PC-3 (cell line): ENCODE measurements around the gene EPB41. TPM values are rescaled to one million over a fixed set of nuclear protein-coding genes. Genes with fewer than 3 reads are reported as not detected.

ENCODE experiments used
- ATAC-seq: fragments of 200-7000 bp; cut with Tn5 transposase; 2 replicates; pipeline ENCODE4 v1.9.1; 2020; ENCODE audit warnings: mild to moderate bottlenecking, moderate library complexity
- BruUV-seq: library from RNA; stranded (reverse); fragments of 400-500 nt; replicated peaks from 2 replicates; lab custom pipeline; 2021; lab: Mats Ljungman, UMichigan
- CTCF ChIA-PET: fragments of 300-600 bp; sonication (Branson Sonifier 250); formaldehyde crosslinking; loops from one replicate; lab custom pipeline; 2022; ENCODE audit warnings: antibody characterized with exemption; lab: Charles Lee
- POLR2A ChIA-PET: fragments of 300-600 bp; sonication (Branson Sonifier 250); formaldehyde crosslinking; loops from one replicate; lab custom pipeline; 2022; ENCODE audit warnings: antibody characterized with exemption; ENCODE audit not compliant: unreplicated experiment; lab: Charles Lee
- DNase-seq: peaks from one replicate; pipeline ENCODE4 v3.0.0-alpha.2; 2015
- H2AFZ ChIP-seq: fragments of 300-600 bp; sonication (generic); 2 replicates; pipeline ENCODE4 v1.6.0; 2016; ENCODE audit warnings: antibody characterized with exemption, low read length
- H3F3A ChIP-seq: fragments of 300-600 bp; sonication (generic); one replicate; pipeline ENCODE4 v1.6.0; 2017; ENCODE audit warnings: antibody characterized with exemption, low read length, control low read depth, mild to moderate bottlenecking; ENCODE audit not compliant: unreplicated experiment
- H3K27ac ChIP-seq: fragments of 300-600 bp; sonication (generic); 2 replicates; pipeline ENCODE4 v1.5.1; 2016; ENCODE audit warnings: mild to moderate bottlenecking, low read length
- H3K27me3 ChIP-seq: fragments of 300-600 bp; sonication (generic); 2 replicates; pipeline ENCODE4 v1.6.1; 2016; ENCODE audit warnings: low read length, mixed read lengths
- H3K36me3 ChIP-seq: fragments of 300-600 bp; sonication (generic); 2 replicates; pipeline ENCODE4 v1.6.1; 2016; ENCODE audit warnings: low read depth, mixed run types, low read length, mixed read lengths
- H3K4me1 ChIP-seq: fragments of 300-600 bp; sonication (generic); 2 replicates; pipeline ENCODE4 v1.5.1; 2016; ENCODE audit warnings: low read length; ENCODE audit not compliant: insufficient read depth
- H3K4me2 ChIP-seq: fragments of 300-600 bp; sonication (generic); 2 replicates; pipeline ENCODE4 v1.6.0; 2016; ENCODE audit warnings: low read length
- H3K4me3 ChIP-seq: fragments of 300-600 bp; sonication (generic); 2 replicates; pipeline ENCODE4 v1.5.1; 2016; ENCODE audit warnings: mild to moderate bottlenecking, low read length, mixed read lengths
- H3K79me2 ChIP-seq: fragments of 300-600 bp; sonication (generic); 2 replicates; pipeline ENCODE4 v1.6.1; 2017; ENCODE audit warnings: low read length, mixed read lengths
- H3K9ac ChIP-seq: fragments of 300-600 bp; sonication (generic); 2 replicates; pipeline ENCODE4 v1.6.0; 2016; ENCODE audit warnings: mild to moderate bottlenecking, low read length
- H3K9me2 ChIP-seq: fragments of 300-600 bp; sonication (generic); replicated peaks from 2 replicates; pipeline ENCODE4 v1.6.1; 2016; ENCODE audit warnings: mixed run types, low read length, mixed read lengths
- H3K9me3 ChIP-seq: fragments of 300-600 bp; sonication (generic); 2 replicates; pipeline ENCODE4 v1.6.1; 2016; ENCODE audit warnings: low read length, mixed read lengths
- H4K20me1 ChIP-seq: fragments of 300-600 bp; sonication (generic); 2 replicates; pipeline ENCODE4 v1.6.1; 2016; ENCODE audit warnings: low read length, mixed read lengths
- EZH2 ChIP-seq: fragments of 300-600 bp; sonication (generic); IDR thresholded peaks from one replicate; pipeline ENCODE4 v1.6.1; 2017; ENCODE audit warnings: antibody characterized with exemption, mild to moderate bottlenecking, low read length; ENCODE audit not compliant: unreplicated experiment
- EZH2phosphoT487 ChIP-seq: fragments of 300-600 bp; sonication (generic); IDR thresholded peaks from 2 replicates; pipeline ENCODE4 v1.6.1; 2018; ENCODE audit warnings: mild to moderate bottlenecking, antibody characterized with exemption, low read length, borderline replicate concordance
- intact Hi-C: fragments of 100-400 bp; cut with micrococcal nuclease; formaldehyde crosslinking; loops from 2 replicates; pipeline ENCODE4 v1.9.0; 2023
- total RNA-seq: library from RNA; depleted of rRNA; stranded (reverse); fragments of >200 nt; gene quantifications from 2 replicates; pipeline ENCODE4 v1.2.3, GENCODE V29; 2014
- TF ChIP-seq, protein P1 (sequence below): fragments of 300-600 bp; sonication (generic); conservative IDR thresholded peaks from 2 replicates; pipeline ENCODE4 v1.5.1; 2017; ENCODE audit warnings: antibody characterized with exemption, low read depth, mild to moderate bottlenecking, low read length

EPB41 gene
- total RNA-seq, 1 experiment from 2014 or later: 44.9 TPM

DNA sequence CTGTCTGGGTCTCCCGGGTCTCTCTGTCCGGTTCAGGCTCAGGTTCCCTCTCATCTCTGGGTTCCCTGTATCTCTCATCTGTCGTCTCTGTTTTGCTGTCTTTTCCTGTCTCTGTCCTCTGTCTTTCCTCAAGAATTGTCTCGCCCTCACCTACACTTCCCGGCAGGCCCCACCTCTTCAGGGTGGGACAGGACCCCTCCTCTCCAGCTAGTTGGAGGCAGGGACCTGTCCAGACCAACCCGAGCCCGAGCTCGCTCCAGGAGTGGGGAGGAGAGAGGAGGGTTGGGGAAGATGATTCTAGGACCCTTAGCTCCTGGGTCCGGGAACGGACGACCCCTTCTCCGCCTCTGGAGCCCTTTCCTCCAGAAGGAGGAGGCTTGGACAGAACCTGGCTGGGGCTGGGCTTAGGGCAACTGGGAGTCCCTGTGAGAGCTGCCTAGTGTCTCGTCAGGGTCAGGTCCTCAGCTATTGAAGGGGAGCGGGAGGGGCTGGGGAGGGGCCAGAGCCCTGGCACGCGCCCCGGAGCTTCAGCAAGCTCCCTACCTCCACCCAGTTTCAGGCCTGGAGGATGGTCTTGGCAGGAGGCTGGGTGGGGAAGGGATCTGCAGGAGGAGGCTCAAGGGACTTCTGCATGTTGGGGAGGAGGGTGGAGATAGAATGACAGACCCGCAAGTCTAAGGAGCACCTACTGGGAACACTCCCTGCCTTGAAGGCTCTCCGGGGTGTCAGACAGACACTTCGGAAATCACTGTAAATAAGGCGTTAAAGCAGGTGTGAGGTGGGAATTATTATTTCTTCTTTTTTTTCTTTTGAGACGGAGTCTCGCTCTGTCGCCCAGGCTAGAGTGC is 26.3 kb upstream of the EPB41 start:
- Histone ChIP-seq H3K36me3 (no peaks in the 10 kb centered on the region), H2AFZ (peak overlapping the region; percentile 96), H3K27ac (no peak overlapping the region), H3K9ac (peak overlapping the region; percentile 80; the same call in 1 of the 2 replicates), H3K79me2 (peaks cover 11% of the 10 kb centered on the region), H3K4me3 (peak overlapping the region; percentile 93), H3K9me3 (no peaks in the 10 kb centered on the region), H3K9me2 (no peaks in the 10 kb centered on the region), H3K27me3 (no peaks in the 10 kb centered on the region), H3K4me1 (peaks cover 12% of the 10 kb centered on the region), H3F3A (no peaks in the 10 kb centered on the region), H4K20me1 (no peaks in the 10 kb centered on the region), H3K4me2 (peak overlapping the region; percentile 97)
- ATAC-seq (peak; percentile 3; the same call in 1 of the 2 replicates), DNase-seq (no peak)
- no TSS peak for BruUV-seq
- TF ChIP-seq EZH2: no peak
- TF ChIP-seq EZH2phosphoT487: no peak
- intact Hi-C loops: loop anchor here (5.0 to 10.0 kb wide), 2 partner anchors 257 to 1819 kb away; no protein-coding TSS in a partner anchor
- POLR2A ChIA-PET: no interaction called here
- CTCF ChIA-PET: interaction anchor here (0.5 to 0.8 kb wide), 2 partner anchors 9 to 314 kb away, joined by 3 to 4 read pairs; no protein-coding TSS in a partner anchor

DNA sequence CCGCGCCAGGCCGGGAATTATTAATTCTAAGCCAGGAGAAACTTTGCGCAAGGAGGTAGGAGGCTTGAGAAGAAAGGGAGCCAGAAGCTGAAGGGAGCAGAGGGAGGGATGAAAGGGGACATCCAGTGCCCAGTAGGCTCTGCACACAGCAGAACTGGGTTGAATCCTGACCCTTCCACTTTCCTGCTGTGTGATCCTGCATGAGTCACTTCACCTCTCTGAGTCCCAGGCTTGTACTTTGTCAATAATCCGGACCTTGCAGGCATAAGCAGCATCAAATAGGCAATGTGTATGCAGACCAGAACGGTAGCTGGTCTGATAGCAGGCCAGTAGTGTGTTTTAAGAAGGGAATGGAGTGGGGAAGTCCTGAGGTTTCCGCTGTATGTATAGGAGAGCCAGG is 25.5 kb upstream of the EPB41 start:
- intact Hi-C loops: loop anchor here (5.0 to 10.0 kb wide), 2 partner anchors 256 to 1818 kb away; no protein-coding TSS in a partner anchor
- H3K27ac ChIP-seq: no peak overlapping the region
- H3F3A ChIP-seq: no peaks in the 10 kb centered on the region
- H3K79me2 ChIP-seq: peaks cover 11% of the 10 kb centered on the region
- no peaks in the 10 kb centered on the region for H3K36me3 ChIP-seq
- H3K9me2 ChIP-seq: no peaks in the 10 kb centered on the region
- DNase-seq (no peak), ATAC-seq (no peak)
- H3K4me3 ChIP-seq: no peak overlapping the region
- H2AFZ ChIP-seq: no peak overlapping the region
- ChIA-PET POLR2A (no interaction called here), CTCF (no interaction called here)
- peaks cover 12% of the 10 kb centered on the region for H3K4me1 ChIP-seq
- H3K4me2 ChIP-seq: no peak overlapping the region
- H3K9me3 ChIP-seq: no peaks in the 10 kb centered on the region
- H4K20me1 ChIP-seq: no peaks in the 10 kb centered on the region
- TF ChIP-seq EZH2 (no peak), EZH2phosphoT487 (no peak)
- TF ChIP-seq, protein P1, sequence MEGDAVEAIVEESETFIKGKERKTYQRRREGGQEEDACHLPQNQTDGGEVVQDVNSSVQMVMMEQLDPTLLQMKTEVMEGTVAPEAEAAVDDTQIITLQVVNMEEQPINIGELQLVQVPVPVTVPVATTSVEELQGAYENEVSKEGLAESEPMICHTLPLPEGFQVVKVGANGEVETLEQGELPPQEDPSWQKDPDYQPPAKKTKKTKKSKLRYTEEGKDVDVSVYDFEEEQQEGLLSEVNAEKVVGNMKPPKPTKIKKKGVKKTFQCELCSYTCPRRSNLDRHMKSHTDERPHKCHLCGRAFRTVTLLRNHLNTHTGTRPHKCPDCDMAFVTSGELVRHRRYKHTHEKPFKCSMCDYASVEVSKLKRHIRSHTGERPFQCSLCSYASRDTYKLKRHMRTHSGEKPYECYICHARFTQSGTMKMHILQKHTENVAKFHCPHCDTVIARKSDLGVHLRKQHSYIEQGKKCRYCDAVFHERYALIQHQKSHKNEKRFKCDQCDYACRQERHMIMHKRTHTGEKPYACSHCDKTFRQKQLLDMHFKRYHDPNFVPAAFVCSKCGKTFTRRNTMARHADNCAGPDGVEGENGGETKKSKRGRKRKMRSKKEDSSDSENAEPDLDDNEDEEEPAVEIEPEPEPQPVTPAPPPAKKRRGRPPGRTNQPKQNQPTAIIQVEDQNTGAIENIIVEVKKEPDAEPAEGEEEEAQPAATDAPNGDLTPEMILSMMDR: no peak
- no peaks in the 10 kb centered on the region for H3K27me3 ChIP-seq
- H3K9ac ChIP-seq: no peak overlapping the region
- TSS peak; percentile 21 for BruUV-seq

DNA sequence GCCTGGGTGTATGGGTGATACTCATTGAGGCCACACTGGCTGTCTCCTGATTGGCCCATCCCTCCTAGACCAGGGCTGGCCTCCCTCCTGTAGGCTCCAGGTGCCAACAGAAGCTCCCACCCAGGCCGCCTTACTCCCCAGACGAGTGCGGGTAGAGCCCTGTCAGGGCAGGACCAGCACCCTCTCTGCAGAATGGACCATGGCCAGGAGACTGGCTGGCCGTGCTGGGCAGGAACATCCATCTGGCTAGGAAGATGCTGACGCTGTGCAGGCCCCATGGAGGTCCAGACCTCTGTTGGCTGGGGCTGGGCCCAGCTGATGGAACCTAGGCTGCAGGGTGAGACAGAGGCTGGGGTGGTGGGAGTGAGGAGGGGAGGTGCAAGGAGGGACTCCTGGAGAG is 25.0 kb upstream of the EPB41 start:
- Histone ChIP-seq H3K79me2 (peaks cover 11% of the 10 kb centered on the region), H3K9me3 (no peaks in the 10 kb centered on the region), H3K9ac (no peak overlapping the region), H3K27me3 (no peaks in the 10 kb centered on the region), H3K27ac (no peak overlapping the region), H2AFZ (no peak overlapping the region), H3K4me1 (peaks cover 10% of the 10 kb centered on the region), H4K20me1 (no peaks in the 10 kb centered on the region), H3K36me3 (no peaks in the 10 kb centered on the region), H3K9me2 (no peaks in the 10 kb centered on the region), H3K4me2 (no peak overlapping the region), H3F3A (no peaks in the 10 kb centered on the region), H3K4me3 (no peak overlapping the region)
- CTCF ChIA-PET: no interaction called here
- no TSS peak for BruUV-seq
- TF ChIP-seq, protein P1: no peak
- no peak for TF ChIP-seq EZH2
- TF ChIP-seq EZH2phosphoT487: no peak
- intact Hi-C loops: loop anchor here (5.0 to 10.0 kb wide), 2 partner anchors 255 to 1818 kb away; no protein-coding TSS in a partner anchor
- ATAC-seq: no peak
- no peak for DNase-seq
- POLR2A ChIA-PET: no interaction called here
